Measurements from ENCODE around the gene ZNRD2.
A peak's percentile ranks its signal among the peaks of the same experiment; 100 is the strongest.

ZNRD2 gene

DNA sequence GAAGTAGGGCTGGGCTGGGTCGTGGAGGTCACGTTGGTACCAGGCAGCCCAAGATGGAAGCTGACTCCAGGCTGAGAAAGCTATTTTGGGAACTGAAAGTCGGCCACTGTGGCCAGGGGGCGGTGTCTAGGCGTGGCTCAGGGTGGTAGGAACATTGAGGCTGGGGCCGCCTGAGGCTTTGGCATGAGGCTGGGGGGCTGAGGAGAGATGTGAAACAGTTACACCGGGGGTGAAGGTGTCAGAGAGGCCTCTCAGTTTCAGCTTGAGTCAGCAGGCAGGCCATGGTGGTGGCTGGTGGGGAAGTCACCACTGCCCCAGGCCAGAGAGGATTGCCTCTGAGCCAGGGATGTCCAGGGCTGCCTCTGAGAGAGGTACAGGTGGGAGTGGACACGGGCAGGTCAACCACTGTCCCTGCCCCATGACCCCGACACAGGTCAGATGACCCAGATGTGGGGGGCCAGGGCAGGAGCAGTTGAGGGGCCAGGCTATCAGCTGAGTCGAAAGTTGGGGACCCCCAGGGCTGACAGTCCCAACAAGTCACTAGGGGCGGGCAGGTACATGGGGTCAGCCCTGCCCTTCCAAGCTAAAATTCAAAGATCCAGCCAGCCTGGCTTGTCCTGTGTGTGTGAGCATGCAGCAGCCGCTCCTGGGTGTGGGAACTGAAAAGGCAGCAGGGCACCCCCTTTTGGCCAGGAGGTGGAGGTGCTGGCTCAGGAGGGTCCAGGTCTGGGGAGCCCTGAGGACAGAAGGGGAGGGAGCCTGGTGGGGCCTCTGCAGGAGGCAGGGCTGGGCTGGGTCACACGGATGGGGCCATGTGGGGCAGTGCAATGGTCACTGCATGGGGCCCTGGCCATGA lies 18.1 kb downstream of the ZNRD2 start:
- peak; percentile 64 for DNase-seq (ENCODE audit: low read depth)

DNA sequence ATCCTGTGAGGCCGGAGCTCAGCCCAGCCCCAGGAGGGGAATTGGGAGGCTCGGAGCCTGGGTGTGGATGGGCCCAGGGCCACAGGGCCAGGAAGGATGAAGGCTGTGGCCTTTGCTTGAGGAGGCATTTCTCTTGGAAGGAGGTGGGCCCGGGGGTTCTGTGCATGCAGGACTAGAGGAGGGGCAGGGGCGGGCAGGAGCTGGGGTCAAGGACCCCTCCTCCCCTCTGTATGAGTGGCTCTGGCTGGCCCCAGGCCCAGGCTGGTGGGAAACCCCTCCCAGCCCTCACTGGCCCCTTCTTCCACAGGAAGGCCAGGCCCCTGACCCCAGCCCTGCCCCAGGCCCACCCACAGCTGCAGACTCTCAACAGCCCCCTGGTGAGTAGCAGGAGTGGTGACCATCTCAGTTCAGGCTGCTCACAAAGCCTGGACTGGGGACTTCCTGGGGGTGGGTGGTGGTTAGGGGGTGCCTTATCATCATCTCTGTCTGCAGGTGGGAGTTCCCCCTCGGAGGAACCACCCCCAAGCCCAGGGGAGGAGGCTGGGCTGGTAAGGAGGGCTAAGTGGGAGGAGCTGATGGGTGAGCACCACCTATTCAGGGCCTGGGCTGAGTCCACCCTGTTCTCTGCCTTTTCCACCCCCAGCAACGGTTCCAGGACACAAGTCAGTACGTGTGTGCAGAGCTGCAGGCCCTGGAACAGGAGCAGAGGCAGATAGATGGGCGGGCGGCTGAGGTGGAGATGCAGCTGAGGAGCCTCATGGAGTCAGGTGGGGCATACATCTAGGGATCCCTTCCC lies 19.4 kb downstream of the ZNRD2 start:
- no peak for DNase-seq (ENCODE audit: low read depth)

DNA sequence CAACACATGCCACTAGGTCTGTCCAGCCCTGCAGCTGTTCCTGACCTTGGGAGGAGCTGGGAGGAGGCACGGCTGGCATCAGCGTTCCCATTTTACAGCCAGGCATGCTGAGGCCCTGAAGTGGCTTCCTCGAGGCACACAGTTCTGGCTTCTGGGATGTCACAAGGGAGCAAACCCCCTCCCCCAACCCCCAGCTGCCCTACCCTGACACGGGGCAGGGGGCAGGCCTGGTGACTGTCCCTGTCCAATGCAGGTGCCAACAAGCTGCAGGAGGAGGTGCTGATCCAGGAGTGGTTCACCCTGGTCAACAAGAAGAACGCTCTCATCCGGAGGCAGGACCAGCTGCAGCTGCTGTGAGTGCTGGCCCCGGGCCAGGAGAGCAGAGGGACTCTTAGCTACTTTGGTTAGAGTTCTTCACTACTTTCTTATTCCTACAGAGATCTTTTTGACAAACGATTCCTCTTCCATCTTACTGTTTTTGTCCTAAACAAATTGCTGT lies 20.0 kb downstream of the ZNRD2 start:
- no peak for DNase-seq (ENCODE audit: low read depth)

DNA sequence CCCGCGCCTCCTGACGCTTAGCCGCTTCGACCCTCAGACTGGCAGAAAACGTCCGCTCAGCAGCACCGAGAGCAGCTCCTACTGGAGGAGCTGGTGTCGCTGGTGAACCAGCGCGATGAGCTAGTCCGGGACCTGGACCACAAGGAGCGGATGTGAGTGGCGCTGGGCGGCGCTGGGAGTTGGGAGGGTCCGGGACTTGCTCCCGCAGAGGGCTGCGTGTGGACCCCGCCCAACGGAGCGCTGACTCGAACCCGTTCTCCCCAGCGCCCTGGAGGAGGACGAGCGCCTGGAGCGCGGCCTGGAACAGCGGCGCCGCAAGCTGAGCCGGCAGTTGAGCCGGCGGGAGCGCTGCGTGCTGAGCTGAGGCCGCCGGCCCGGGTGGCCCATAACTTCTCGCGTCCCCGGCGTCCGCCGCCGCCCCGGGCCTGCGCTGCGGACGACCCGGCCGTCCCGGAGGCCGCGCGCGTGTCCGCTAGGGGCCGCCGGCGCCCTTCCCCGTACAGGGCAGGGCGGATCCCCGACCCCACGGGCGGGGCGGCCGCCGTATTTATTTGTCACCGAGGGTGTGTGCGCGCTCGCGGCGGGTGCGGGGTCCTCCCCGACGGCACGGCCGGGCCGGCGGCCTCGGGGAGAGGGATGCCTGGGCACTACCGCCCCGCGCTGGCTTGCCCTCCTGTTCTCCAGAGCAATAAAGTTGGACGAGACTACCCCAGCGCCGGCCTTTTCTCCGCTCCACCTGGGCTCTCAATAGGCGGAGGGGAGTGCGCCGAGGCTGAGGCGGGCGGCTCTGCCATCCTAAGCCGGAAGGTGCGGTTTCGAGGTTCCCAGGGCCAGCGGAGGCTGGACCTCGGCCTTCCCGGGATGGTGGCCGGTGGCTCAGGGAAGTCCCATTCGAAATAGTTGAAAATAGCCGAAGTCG lies 21.9 kb downstream of the ZNRD2 start:
- DNase-seq (ENCODE audit: low read depth), result no peak

DNA sequence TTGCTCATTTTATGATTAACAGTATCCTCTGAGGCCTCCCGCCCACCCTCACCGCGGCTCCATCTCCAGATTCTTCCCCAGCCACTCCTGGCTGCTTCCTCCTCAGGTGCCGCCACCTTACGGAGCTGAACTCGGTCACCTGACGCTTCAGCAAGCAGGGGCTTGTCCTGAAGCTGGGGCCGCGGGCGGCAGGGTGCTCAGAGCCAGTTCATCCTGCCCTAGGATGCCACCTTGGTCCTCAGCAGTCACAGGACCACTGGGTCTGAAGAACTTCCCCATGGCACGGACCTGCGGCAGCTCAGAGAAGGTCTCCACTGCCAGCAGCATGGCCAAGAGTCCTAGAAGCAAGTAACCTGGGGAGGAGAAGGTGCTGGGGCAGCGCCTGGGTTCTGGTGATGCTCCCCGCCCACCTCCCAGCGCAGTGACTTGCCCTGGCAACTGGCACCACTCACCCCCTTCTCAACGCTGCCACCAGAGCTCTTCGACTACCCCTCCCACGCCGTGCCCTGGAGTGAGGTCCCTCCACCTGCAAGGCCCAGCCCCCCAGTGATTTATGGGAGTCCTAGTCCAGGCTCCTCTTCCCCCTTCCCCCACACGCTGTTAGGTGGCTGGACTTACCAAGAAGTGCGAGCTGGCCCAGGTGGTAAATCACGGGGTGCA lies 22.7 kb downstream of the ZNRD2 start:
- DNase-seq (ENCODE audit: low read depth), result no peak

DNA sequence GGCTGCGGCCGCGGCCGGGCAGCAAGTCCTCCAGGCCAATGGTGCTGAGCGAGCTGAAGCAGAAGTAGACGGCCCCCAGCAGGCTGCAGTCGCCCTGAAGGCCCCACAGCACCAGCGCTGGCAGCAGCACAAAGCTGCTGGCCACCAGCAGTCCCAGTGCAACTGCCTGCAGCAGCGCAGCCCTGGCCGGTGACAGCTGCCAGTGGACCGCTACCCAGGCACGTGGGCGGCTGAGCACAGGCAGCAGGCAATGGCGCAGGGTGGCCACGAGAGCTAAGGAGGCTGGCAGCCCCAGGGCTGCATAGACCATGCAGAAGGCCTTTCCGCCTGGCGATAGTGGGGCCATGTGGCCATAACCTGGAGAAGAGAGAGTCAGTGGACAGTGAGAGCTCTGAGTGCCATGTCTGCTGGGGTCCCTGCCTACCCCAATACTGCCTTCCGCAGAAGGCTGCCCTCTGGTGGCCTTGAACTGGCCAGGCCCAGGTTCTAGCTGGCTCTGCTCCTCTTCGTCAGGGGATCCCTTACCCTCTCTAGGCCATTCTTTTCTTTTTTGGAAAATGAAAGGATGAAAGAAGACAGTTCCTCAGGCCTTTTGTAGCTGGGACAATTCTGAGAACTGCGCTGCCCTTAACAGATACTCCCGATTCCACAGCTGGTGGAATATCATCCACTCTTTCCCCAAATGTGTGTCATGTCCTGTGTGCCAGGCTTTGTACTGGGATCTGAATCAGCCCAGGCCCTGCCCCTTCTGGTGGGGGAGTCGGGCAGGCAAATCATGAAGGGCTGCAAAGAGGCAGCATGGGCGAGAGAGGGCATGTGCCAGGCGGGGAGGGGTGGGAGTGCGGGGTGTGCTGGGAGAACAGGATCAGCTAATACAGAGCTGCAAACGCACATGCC lies 23.5 kb downstream of the ZNRD2 start:
- DNase-seq (ENCODE audit: low read depth), result no peak

DNA sequence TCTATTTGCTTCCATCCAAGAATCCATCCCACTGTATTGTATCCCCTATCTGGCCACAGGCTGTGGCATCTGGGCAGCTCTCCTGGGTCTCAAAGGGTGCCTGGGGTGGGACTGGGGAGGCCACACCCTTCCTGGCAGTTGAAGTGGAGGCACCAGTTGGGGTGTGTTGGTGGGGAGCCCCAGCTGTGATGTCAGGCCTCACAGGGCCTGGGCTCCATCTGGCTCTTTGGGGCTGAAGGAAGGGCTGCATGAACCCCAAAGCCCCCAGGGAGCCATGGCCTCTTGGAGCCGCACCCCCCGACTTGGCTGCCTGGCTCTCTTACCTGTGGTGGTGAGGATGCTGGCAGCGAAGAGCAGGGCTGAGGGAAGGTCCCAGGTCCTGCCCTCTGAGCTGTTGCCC lies 24.9 kb downstream of the ZNRD2 start:
- DNase-seq (ENCODE audit: low read depth), result no peak

DNA sequence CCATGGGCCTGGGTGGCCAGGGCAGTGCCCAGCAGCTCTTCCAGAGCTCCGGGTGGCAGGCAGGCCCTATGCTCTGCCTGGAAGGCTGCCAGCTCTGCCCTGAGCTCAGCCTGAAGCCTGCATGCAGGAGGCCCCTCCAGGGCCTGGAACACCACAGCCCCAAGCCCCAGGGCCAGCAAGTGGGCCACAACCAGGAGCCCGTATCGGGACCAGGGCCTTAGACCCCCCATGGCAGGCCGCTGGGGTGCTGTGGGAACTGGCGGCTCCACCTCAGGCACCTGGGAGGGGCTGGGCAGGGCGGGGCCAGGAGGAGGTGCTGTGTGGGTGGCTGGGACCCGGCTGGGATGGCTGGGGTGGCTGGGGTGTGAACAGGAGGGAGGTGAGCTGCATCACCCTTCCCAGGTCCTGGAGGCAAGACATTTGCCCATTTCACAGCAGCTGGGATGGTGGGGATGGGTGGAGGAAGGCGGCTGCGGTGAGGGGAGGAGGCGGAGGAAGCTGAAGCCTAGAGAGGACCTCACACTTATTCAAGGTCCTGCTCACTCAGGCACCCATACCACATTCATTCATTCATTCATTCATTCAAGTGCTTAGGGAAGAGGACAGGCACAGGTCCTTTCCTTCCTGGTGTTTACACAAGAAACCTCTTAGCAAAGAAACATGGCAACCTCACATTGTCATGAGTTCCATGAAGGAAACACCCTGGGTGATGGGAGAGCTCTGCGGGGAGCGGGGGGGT lies 25.4 kb downstream of the ZNRD2 start, which contains the start of gene KCNK7:
KCNK7 (minus strand) TSS at position 258 of the 739 bp plus-strand sequence; CDS start at position 230, 28 bp downstream.
- DNase-seq (ENCODE audit: low read depth), result no peak

DNA sequence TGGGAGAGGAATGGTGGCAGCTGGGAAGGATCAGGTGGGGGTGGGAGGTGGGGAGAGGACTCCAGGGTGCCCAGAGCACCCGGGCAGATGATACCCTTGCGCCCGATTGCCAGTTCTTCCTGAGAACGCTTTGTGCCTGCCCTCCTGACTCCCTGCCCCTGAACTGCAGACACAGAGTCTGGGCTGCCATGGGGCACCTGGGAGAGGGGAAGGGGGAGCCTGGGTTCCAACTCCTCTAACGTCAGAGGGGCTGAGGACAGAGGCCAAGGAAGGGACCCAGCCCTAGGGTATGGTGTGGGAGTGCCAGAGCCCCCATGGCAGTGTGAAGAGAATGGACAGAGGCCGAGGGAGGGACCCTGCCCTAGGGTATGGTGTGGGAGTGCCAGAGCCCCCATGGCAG lies 26.2 kb downstream of the ZNRD2 start:
- DNase-seq (ENCODE audit: low read depth), result no peak

DNA sequence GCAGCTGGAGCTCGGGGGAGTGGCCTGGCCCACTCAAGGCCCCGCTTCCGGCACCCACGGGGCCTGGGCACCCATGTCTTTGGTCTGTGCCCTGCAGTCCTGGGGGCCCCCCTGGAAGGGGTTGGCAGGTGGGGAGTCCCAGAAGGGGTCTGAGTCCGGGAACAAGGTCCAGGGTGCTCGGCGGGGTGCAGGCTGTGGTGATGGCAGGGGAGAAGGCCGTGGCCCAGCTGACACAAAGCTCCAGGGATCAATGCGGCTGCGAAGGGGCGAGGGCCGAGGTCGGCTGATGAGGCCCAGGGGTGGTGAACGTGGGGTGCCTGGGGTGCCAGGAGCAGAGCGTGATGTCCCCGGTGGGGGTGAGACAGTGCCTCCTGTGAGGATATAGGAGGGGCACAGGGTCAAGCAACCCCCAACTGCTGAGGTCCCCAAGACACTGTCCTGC lies 28.0 kb downstream of the ZNRD2 start:
- no peak for DNase-seq (ENCODE audit: low read depth)

DNA sequence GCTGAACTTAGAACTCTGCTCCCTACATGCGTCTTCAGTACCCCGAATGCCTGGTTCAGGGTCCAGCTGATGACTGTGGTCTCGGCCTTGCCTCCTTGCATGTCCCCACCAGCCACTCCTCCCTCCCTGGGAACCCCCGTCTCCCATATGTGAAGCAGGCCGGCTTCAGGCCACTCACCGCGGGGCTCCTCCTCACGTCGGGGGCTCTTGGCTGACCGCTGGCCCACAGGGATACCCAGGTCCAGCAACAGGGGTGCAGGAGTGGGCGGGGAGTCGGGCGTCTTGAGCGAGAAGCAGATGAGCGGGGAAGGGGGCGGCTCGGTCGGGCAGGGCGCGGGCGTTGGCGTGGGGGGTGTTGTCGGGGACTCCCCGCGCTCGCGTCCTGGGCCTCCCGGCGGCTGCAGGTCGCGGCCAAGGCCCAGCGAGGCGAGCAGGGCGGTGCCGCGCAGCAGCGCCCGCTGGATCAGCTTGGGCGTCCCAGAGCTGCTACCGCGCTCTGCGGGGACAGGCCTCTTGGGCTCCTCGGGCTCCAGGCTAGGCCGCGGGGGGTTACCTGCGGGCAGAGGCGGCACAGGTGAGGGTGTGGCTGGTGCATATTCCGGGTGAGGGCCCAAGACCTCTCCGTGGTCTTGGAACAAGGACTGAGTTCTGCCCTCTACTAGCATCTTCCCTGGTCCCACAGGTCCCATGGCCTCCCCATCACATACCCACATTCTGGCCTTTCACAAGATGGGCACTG lies 29.1 kb downstream of the ZNRD2 start:
- no peak for DNase-seq (ENCODE audit: low read depth)

DNA sequence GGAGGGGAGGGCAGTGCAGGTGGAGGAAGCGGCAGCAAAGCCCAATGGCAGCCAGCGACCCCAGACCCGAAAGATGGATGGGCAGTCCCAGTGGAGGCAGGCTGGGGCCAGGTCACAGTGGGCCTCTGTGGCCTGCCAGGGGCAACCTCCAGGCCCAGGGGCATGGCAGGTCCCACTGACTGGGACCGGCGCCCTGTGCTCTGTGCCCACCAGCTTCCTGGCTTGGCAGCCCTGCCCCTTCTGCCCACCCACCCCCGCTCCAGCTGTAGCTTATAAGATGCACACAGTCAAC lies 29.6 kb downstream of the ZNRD2 start:
- no peak for DNase-seq (ENCODE audit: low read depth)

DNA sequence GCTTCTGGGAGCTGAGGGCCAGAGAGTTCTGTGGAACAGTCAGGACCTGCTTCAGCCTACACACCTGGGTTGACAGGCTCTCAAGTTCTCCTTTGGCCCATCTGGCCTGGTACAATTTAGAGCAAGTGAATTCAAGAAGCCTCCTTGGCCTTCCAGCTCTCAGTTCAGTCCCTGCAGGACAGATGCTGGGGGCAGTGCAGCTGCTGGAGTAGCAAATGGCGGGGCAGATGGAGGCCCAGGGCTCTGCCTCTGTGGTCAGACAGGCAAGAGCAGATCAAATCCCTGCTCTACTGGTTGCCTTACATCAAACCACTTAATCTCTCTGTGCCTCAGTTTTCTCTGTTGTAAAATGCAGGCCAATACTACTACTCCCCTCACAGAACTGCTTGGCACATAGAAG lies 34.0 kb downstream of the ZNRD2 start:
- no peak for DNase-seq (ENCODE audit: low read depth)

DNA sequence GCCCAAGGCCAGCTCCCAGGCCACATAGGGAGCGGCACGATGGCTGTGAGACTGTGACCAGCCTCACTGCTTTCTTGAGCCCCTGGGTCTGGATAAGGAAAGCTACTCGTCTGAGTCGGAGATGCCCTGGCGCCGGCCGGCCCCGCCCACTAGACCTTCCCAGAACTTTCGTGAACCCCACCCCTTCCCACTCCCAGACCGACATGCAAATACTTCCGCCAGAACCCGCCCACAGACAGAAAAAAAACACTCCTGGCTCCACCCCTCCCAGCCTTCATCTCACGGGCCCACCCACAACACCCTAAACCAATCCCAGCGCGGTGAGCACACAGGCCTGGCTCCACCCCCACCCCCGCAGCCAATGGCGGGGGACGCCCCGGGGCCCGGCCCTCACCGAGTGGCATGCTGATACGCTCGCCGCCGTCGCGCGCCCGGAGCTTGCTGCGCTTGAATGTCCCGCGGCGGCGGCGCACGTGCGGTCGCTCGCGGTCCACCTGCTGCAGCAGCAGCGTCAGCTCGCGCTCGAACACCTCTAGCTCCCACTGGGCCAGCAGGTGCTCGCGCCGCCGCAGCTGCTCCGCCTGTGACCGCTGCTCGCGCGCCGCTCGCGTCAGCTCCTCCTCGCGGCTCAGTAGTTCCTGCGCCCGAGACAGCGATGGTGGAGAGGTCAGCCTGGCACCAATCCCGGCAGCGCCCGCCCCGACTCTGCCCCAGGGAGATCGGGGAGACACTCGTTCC lies 36.8 kb downstream of the ZNRD2 start:
- no peak for DNase-seq (ENCODE audit: low read depth)

DNA sequence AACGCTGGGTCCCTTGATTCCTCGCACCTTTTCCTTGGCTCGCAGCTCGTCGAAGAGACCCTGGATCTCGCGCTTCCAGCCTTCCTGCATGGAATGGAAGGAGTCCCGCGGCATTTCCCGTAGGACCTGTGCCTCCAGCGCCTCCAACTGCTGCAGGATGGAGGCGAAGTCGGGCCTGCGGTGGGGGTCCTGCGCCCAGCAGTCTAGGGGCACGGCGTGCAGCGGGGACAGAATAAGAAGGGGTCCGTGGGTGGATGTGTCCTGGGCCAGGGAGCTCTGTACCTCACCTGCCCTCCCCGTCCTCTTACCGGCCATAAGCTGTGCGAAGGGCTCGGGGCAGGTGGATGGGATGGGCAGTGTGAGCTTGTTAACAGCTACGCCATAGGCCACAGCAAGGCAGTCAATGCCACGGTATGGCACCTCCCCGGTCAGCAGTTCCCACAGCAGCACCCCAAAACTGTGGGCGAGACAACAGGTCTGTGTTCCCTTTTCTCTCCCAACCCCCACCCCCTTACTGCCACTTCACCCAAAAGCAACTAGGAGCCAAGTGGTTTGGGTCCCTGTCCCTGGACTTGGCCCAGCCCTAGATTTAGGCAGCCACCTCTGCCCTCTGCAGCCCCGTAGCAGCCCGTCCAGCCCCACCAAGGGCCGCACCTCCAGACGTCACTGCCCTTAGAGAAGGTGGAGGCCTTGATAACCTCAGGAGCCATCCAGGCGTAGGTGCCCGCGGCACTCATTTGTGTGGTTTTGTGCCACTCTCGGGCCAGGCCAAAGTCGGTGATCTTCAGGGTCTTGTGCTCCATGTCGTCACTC lies 37.5 kb downstream of the ZNRD2 start:
- DNase-seq (ENCODE audit: low read depth), result no peak

DNA sequence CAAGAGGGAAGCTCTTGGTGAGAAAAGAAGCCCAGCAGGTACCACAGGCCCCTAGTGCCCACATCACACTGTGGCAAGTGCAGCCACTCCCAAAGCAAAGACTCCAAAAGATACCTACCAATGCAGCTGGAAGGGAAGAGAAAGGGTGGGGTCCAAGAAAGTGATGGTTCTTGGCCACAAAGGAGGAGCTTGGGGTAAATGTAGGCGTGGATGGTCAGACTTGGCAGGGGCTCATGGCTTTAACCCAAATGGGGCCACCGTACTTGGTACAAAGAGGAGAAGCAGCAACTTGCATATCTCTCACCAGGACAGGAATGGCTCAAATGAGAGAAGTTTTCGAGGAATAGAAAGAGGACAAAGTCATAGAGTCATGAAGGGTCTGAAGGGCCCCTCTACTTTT lies 39.0 kb downstream of the ZNRD2 start:
- DNase-seq (ENCODE audit: low read depth), result no peak

DNA sequence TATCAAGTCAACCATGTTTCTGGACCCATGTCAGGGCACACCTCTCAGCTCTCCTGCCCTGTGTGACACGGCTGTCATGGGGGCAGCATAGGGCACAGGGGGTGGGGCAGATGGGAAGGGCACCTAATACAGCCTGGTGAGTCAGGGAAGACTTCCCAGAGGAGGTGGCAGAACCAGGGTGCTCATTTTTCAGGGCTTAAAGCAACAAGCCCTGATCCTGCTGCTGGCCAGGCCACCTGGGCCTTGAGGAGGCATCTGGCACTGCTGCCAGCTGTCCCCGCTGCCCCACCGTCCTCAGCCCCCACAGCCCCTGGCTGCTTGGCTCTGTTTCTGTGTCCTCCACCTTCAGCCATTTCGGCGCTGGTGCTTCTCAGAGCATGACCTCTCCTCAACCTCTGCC lies 39.4 kb downstream of the ZNRD2 start:
- DNase-seq (ENCODE audit: low read depth), result no peak

DNA sequence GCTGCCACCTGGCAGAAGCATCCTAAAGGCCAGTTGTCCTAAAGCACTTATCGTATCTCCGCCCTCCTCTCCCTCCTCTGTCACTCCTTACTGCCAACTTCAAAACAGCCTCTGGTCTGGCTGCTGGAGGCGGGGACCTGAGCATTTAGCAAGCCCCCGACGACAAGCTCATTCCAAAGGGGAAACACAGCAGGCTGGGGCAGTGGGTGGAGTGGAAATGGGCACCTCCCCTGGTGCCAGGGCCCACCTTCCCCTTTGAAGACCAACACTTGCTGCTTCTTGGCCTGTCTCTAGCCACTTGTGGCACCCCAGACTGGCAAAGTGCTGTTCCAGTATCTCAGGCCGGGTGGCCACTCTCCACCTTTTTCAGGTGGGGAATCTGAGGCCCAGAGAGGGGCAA lies 40.1 kb downstream of the ZNRD2 start:
- no peak for DNase-seq (ENCODE audit: low read depth)
